T-helper 1 cell treated with Interleukin-12 subunit alpha and Interleukin-12 subunit beta and Interleukin-4 antibody, amounts not matched to agents 30 ng/mL and 1 ng/mL, for 36 hours (primary cell): ENCODE measurements around the gene FLNC. TPM values are rescaled to one million over a fixed set of nuclear protein-coding genes. Genes with fewer than 3 reads are reported as not detected.

Experiments used
- intact Hi-C: fragments of 100-400 bp; cut with micrococcal nuclease; formaldehyde crosslinking; loops from one replicate; pipeline ENCODE4 v1.15.1; 2024
- total RNA-seq: library from RNA; stranded (reverse); gene quantifications from 2 replicates; pipeline ENCODE4 v1.2.3, GENCODE V29; 2022

The FLNC gene
- total RNA-seq, 1 donor from 2014 or later = 0.02 TPM

DNA sequence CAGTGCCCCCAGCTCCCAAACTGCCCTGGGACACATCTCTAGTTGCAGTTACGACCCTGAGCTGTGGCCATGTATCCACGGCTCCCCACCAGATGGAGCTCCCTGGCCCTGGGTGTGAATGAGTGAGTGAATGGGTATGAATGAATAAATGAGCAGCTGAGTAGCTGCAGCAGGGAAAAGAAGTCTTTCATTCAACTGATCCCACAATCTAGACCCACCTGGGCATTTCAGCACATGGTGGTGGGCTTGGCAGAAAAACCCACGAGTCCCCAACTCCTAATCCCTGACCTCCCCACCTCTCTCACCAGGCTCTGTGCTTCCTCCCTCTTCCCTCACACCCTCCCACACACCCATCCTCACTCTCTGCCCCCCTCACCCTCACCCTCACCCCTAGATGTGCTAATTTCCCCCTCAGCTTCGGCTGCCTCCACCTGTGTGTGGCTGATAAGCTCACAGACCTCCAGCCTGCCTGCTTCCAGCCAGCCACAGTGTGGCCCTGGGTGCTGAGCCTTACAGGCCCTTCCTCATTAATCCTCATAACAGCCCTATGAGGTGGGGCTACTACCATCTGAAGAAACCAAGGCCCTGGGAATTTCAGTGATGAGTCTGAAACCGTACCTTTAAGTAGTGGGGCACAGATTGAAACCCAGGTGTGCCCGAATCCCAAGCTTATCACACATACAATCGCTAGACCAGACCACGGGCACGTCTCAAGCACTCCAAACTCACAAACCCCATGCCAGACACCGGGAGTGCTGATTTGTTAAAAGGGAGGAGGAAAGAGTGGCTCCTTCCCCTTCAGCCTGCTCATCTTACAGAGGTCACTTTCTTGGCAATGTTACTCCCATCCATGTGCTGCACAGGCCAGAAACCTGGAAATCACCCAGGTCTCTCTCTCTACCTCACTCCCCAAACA, 30.2 kb downstream of the FLNC start:
- intact Hi-C loops = loop anchor here (5.0 kb wide), 2 partner anchors 1092 to 1273 kb away; partner anchors contain the start of genes ARF5, GCC1 and UBE2H

DNA sequence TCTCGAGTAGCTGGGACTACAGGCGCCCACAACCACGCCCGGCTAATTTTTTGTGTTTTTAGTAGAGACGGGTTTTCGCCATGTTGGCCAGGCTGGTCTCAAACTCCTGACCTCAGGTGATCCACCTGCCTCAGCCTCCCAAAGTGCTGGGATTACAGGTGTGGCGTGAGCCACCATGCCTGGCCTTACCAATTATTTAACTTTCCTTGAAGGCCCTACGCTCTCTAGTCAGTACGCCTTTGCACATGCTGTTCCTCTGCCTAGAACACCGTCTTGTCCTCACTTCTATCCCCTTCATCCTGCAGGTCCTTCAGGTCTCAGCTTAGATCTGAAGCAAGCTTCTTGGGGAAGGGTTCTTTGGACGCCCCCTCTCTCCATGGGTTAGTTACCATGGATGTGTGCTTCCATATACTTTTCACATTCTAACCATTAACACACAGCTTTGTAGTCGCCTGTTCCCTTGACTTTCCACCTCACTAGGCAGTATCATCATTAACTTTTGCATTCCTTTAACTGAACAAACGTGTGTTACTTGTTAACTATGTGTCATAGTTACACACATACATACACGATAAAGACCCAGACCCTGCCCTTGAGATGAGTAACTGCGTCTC, 31.9 kb downstream of the FLNC start:
- intact Hi-C loops = loop anchor here (1.0 to 5.0 kb wide), 18 partner anchors 20 to 1275 kb away; partner anchors contain the start of genes ARF5, CALU, CCDC136 and GCC1

DNA sequence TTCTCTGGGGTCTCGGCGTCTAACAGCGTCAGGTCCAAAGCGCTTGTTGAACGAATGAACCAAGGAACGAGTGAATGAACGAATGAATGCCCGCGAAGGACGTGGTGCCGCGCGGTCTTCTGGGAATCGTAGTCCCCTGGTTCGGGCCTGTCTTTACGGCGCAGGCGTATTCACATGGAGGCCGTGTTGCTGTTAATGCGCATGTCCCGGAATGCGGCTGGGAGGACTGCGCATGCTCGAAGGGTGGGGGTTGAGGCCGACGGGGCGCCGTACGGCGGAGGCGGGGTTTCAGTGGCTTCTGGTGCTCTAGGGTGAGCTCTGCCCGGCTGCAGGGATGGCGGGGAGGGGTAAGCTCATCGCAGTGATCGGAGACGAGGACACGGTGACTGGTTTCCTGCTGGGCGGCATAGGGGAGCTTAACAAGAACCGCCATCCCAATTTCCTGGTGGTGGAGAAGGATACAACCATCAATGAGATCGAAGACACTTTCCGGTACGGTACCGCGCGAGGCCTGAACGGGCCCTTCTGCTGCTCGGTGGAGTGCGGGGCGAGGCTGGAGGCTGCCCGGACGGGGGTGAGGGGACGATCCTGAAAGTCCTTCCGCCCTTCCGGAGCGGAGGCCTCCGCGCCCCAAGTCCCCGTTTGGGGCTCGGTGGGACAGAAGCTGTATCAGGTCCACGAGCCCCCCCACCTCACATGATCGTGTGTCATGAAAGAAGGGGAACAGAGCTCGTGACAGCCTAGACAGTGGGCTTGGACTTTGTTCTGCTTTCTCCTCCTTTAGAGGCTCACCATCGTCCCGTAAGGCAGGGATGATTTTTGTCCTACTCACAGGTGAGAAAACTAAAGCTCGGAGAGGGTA, 32.6 kb downstream of the FLNC start, which contains the start of gene ATP6V1F:
Gene ATP6V1F (plus strand): TSS at position 286 of the 862 bp plus-strand sequence. CDS start 49 bp downstream, at position 335.
- intact Hi-C loops = loop anchor here (1.0 to 5.0 kb wide), 19 partner anchors 20 to 1276 kb away; partner anchors contain the start of genes ARF5, CALU, CCDC136 and GCC1

DNA sequence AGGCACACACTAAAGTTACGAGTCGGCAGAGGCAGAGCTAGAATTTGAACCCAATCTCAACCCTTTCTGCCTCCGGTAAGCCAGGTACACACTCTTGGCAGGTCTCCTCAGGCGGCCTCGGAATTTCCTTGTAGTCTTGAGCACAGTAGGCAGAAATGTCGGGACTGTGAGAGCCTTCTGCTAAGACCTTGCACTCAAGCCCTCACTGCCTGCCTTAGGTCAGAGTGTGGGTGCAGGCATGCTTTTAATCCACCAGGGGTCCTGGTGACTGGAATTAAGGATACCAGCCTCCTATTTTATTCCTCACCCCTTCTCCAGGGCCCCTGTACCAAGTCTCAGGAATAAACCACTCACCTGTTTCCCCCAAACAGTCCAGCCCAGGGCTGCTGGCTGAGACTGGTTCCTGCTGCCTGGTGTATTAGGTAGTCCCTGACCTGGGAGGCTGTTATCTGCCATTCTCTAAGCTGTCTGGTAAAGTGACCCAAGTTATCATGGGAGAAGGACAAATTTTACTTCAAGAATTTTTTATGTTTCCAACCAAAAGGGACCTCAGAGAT, 33.3 kb downstream of the FLNC start:
- intact Hi-C loops = loop anchor here (1.0 to 5.0 kb wide), 7 partner anchors 20 to 1276 kb away; partner anchors contain the start of genes ARF5, GCC1, HILPDA and SMKR1

DNA sequence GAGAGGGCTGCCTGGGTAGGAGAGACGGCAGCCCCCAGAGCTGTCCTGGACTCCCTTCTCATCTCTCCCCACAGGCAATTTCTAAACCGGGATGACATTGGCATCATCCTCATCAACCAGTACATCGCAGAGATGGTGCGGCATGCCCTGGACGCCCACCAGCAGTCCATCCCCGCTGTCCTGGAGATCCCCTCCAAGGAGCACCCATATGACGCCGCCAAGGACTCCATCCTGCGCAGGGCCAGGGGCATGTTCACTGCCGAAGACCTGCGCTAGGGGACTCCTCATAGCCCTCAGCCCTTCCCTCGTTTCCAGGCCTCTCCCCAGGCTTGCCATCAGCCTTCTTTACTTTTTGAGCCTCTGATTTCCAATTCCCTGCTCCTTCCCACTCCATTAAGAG, 35.1 kb downstream of the FLNC start:
- intact Hi-C loops = no loop called here

DNA sequence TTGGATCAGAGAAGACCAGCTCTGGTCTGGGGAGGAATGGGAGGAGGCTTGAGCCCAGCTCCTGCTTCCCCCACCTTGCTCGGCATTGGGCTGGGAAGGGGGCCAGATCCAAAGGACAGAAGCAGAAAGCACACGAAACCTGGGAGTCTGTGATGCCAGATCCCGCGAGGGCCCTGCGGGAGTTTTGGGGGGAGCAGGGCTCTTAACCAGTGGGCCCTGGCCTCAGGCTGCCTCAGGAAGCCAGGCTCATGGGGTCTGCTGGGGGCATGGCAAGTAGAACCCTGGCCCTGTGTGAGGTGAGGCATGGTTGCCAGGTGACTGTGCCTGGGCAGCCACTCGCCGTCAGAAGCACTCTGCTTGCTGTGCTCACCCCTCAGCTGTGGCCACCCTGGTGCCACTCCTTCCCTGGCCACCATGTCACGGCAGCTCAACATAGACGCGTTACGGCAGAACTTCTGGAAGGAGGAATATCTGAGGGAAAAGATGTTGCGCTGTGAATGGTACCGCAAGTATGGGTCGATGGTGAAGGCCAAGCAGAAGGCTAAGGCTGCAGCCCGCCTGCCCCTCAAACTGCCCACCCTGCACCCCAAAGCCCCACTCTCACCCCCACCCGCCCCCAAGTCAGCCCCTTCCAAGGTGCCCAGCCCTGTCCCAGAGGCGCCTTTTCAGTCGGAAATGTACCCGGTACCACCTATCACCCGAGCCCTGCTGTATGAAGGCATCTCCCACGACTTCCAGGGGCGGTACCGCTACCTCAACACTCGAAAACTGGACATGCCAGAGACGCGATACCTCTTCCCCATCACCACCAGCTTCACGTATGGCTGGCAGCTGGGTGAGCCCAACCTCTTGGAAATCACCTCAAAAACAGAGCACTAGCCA, 36.0 kb downstream of the FLNC start:
- intact Hi-C loops = no loop called here

DNA sequence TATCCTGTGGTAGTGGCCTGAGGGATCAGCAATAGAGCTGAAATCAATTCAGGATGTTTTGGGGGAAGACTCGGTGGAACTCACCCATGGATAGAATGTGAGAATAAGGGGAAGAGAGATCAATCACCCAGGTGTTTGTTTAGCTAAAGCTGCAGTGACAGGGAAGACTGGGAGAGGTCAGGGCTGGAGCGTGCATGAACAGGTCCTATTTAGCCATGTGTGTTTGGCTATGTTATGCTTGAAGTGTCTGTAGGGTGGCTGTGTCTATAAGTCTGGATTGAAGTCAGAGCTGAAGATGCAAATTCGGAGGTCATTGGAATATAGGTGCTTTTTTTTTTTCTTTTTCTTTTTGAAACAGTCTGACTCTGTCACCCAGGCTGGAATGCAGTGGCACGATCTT, 37.0 kb downstream of the FLNC start:
- intact Hi-C loops = no loop called here

DNA sequence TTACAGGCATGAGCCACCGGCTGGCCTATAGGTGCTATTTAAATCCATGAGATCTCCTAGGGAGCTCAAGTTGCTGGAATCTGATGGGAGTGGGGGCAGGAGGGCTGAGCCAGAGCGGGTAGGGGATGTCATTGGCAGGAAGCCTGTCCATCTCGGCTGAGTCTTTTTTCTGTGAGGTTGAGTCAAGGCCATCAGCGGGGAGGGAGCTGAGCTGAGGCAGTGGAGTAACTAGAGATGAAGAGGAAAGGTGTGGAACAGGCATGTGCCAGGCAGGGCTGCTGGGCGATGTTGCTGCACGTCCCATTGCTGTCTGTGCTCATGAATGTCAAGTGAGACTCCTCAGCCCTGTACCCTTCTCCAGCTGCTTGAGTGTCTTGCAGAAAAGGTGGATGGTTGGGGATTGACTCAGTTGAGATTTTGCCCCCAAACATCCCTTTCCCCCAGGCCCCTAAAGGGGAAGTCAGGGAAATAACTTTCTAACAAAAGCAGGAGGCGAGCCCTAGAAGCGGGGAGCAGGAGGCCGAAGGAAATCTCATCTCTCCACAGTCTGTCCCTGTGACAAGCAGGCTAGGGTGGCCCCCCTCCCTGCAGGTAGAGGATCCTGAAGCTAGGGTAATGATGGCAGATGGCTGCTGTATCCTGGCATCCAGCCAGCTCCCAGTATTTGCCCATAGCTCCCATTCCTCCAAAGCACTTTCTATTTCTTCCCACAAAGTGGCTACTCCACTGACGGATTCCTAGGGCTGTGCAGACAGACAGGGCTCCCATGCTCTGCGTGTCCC, 37.8 kb downstream of the FLNC start:
- intact Hi-C loops = no loop called here

DNA sequence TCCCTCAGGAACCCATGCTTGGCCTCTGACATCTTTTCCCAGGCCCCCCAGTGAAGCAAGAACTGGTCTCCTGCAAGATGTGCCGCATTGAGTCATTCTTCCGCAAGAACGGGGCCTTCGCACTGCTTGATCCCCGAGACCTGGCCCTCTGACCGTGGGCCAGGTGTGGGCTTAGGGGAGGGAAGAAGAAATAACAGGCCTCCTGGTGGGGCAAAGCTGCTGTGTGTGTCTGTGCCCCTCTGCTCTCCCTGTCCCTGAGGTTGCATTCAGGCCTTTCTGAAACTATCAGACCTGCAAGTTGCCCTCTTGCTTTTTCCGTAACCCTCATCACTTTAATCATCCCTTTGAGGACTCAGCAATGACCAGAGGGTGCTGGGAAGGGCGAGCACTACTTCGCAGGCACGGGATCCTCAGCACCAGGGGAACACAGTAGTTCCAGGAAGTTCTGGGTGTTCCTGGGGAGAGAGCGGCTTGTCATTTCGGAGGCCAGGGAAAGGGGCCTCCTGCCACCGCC, 38.5 kb downstream of the FLNC start:
- intact Hi-C loops = loop anchor here (1.0 kb wide), 1 partner anchor 129 kb away; the partner anchor contains the start of gene CALU

DNA sequence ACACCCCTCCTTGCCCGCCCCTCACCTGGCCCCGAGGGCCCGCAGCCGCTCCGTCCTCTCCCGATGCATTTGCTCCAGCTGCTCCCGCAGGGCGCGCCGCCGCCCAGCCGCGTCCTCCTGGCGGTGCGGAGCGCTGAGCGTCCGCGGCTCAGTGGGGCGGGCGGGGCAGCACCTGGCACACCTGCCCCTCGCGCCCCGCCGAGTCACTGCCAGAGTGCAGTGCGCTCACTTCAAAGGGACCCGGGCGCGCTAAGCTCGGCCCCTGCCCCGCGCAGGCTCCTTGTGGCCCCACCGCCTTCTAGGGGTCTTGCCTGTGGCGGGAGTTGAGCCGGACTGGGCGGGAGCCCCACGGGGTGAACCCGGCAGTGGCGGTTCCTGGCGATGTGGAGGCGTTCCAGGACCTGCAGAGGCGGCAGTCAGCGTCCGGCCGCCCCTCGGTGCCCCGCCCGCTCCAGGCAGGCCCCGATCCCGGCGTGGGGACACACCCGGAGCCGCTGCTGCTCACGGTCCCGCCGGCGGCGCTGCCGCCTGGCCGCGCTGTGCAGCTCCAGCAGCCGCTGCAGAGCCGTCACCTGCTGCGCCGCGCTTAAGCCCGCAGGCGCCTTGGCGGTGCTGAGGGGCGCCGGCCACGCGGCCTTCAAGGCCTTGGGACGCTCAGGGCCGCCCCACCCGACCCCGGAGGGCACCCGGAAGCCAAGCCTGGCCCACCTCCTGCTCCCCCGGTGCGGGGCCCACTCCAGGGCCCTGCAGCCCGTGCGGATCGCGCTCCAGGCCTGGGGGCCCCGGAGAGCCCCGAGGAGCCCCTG, 39.1 kb downstream of the FLNC start:
- intact Hi-C loops = loop anchor here (1.0 kb wide), 1 partner anchor 130 kb away; the partner anchor contains the start of gene CALU

DNA sequence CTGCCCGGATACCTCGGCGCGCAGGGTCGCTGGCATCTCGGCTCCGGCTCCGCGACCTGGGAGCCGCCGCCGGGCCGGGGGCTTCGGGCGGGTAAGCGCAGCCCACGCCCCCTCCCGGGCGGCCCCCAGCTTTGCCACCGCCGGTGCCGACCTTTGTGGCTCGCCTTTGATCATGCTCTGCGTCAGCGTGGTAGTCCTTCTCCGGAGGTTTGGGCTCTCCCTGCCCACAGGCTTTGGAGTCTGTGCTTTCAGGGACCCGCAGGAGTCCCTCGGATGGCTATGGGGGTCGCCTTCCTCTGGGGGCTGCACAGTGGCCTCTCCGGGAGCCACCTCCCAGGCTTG, 39.7 kb downstream of the FLNC start:
- intact Hi-C loops = loop anchor here (1.0 kb wide), 1 partner anchor 131 kb away; the partner anchor contains the start of gene CALU

DNA sequence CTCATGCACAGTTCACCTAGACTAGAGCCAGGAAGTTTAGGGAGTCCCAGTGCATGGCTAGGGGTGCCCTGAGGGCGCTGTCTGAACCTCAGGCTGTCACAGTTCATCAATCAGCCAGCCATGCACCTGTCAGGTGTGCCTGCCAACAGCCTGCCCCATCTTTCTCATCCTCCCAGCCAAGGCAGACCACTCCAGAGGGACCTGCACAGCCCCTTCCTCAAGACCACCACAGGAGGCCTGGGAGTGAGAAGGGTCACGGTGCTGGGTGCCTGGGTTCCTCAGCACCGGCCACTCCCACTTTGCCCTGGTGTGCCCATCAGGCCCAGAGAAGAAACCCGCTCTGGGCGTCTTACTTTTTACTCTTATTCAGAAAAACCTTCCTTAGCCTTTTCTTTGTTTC, 40.8 kb downstream of the FLNC start:
- intact Hi-C loops = no loop called here

DNA sequence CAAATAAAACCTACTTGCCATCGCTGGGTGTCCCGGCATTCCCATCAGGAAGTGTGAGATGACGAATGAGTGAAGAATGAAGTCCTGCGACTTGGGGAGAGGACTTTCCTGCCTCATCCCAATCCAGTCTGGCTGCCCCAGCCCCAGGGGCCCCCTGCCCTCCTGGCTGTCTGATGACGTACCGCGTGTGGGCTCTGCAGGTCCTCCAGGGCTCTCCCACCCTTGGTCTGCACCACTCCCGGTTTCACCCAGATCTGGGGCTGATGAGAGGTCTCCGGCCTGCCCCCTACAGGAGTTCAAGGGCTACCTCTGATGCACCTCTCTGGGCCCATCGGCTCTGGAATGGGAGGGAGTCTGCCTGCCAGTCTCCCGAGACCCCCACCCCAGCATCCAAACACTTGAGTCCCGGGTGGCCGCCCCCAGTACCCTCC, 42.2 kb downstream of the FLNC start:
- intact Hi-C loops = no loop called here

DNA sequence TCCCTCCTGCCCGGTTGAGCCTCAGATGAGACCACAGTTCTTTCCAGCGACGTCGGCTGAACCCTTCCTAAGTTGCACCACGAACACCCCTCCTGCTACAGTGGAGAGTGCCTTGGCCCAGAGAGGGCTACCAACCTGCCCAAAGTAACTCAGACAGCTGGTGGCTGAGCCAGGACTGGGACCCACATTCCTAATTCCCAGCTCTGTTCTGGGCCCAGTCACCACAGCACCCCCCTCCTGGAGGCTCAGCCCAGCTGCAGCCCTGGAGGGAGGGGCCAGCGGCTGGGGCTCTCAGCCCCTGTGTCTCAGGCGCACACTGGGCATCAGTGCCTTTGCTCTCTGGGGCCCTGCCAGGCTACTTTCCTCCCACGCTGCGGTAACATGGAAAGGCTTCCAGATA, 43.0 kb downstream of the FLNC start:
- intact Hi-C loops = no loop called here

DNA sequence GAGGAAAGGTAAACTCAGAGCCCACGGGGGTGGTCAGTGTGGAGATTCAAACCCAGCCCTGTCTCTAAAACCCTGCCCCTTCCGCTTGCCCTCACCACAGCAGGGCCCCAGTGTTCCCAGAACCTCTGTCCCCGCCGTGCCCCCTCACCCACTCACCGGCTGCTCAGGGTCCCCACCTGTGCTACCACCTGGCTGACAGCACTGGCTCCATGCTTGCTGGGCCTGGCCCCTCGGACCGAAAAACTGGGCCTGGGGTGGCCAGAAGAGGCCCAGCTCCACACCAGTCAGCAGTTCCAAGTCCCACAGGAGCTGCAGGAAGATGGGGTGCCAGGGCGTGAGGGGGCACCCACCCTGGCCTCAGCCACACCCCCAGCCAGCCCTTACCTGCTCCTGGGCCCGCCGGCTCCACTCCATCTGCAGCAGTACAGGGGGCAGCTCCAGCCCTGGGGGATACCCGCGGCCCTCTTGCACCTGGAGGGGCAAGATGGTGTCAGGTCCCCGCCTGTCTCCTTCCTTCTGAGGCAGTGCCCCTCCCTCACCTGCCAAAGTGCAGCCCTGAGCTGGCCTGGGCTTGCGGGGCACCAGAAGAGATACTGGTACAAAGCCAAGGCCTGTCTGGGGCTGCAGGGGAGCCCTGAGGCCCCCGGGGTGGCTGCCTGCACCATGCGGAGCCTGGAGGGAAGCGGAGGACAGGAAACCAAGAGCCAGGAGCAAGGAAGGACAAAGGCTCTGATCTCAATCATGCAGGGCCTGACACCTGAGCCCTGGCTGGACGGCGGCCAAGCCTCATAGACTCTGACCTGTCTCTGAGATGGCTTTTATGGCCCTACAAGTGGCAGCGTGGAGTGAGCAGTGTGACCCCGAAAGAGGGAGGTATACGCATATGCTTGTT, 44.2 kb downstream of the FLNC start:
- intact Hi-C loops = no loop called here

DNA sequence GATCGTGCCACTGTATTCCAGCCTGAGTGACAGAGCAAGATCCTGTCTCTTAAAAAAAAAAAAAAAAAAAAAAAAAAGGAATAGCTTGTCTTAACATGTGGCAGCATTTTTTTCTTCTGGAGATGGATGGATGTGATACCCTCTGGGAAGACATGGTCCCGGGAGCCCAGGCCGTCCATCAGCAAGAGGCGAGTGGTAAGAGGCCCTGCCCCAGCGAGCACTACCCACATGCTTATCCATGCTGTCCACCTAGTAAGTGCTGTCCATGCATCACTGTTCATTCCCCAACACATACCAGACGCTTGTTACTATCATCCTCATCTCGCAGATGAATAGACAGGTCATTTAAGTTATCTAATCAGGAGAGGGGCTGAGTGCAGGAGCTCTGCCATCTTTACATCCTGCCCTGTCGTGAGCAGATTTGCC, 45.3 kb downstream of the FLNC start:
- intact Hi-C loops = no loop called here

DNA sequence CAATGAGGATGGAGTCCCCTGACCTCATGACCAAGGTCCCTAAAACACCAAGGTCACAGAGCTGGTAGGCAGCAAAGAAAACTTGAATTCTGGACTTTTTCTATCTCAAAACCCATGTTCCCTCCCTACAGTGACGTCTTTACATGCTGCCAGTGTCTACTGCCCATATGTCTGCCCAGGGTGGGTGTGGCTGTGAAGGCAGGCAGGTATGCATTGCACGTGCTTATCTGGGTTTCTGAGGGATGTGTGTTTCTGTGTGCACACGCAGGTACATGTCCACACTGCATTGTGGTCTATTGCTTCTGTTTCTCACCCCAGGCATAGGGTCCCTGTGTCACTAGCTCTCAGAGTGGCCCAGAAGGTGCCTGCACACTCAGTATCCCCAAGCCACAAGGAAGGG, 45.9 kb downstream of the FLNC start:
- intact Hi-C loops = no loop called here
